Fibroblast of skin of right quadriceps (primary cell): ENCODE results near the gene CFAP57.

ENCODE experiments used
- DNase-seq: peaks from one replicate; pipeline ENCODE4 v3.0.0-alpha.2; 2013

Gene CFAP57

DNA sequence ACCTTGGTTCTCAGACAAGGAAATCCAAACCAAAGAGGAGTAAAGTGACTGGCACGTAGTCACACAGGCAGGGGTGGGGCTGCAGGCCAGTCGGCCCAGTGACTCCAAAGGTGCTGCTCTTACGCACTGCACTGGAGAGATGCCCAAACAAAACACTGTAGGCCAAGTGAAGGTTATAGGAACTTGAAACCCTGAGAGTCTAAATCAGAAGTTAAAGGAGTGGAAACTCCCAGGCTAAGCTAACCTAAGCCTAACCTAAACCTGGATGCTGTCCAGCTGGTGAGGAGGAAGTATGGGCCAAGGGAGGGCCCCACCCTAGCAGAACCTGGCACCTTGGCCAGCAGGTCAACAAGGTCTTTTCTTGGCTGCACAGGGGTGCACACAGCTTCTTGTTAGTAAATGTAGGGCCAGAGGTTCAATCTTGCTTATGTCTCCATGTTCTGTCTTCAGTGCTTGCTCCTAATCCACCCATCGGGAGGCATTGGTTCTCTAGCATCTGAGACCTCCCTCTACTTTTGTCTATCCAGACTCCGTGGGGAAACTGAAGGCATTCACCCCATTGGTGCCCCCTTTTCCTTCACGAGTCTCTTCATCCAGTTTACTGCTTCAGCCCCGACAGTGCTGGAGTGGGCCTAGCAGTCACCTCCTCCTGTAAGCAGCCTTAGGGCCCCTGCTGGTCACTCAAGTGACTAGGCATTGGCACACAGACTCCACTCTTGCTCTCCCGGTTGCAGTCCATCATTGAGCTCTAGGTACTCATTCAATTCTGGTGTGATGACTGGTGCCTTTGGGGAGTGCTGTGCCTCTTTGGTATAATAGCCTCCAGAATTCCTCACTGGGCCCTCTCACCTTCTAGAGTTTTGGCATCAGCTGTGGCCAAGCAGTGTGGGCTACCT lies 84.8 kb downstream of the CFAP57 start:
- DNase-seq: no peak

DNA sequence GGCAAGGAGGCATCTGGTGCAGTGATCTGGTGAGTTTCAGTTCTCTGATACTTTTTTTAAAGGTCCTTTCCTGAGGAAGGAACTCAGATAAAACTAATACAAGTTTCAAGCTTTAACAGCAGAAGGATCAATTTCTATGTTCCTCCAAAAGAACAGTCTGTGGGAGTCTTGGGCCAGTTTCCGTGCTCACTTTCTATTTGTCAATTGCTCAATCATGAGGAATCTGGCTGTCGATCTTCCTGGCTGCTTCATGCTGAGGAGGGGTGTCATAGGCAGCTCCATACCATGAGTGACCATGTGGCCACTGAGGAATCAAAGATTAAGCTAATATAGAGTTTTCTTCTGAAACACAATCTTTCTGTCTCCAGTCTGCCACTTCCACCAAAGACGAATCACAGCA lies 86.2 kb downstream of the CFAP57 start:
- no peak for DNase-seq

DNA sequence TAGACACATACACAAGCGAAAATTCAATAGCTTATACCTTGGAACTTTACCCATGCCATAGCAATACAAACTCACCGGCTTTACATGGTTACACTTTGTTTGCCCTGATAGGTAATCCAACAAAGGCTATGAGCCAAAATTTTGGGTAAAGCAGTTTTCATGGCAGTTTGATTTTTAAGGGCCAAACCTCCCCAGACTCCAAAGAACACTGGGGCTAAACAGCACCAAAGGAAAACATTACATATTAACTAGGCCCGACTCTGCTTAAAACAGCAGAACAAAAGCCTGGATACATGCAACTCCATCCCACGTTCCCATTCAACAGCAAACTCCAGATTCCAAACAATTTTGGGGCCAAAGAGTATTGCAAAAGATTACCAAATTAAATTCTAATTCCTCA lies 93.3 kb downstream of the CFAP57 start:
- DNase-seq: no peak

DNA sequence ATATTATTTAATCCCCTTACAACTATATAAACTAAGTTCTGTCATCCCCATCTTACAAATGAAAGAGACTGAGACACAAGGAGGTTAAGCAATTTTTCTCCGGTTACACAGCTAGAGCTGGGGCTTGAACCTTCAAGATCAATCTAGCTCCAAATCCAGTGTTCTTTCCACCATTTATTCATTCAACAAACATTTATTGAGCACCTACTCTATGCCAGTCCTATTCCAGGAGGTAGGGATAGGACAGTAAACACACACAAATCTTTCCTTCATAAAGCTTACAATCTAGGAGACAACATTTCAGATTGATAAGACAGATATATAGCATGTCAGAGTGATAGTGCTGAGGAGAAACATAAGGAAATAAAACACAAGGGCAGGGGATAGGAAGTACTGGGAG lies 94.8 kb downstream of the CFAP57 start:
- DNase-seq: no peak

DNA sequence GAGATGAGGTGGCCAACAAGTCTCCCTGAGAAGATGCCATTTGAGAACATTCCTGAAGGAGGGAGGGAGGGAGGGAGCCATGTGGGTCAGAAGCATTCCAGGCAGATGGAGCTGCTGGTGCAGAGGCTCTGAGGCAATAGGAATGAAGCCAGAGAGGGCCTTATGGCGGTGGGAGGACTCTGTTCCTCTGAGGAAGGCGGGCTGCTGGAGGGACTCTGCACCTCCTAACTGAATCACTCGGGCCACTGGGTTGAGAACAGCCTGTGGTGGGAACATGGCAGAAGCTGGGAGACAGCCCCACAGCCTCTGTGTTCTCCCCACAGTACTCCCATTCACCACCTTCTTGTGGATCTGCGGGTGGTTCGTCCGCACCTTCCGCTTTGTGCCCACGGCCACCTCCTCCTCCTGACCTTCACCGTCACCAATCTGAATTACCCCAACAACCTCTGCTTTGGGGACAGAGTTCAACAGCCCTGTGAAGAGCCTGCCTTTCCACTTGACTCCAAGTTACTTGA lies 95.2 kb downstream of the CFAP57 start:
- DNase-seq: peak; percentile 71

DNA sequence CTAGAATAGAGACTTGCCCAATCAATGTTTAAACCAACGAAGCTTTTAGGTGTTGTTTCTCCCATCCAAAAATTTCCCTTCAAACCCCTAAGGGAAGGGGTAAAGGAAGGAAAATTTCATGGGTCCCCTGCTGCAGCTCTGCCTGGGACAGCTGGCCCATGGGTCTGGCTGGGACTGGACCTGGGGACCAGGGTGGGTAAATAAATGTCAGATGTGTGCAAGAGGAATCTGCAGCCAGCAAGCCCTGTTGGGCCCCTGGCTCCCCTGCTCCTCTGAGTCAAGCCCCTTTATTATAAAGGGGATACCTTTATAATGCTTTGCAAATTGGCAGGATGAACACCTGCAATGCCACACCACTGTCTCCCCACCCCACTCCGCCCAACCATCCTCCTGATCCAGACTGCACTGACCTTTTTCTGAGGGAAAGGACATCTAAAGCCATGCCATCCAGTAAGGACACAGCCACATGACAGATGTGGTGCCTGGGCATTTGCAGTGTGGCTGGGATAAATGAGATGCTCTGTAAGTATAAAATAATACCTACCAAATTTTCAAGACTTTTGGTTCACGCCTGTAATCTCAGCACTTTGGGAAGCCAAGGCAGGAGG lies 95.8 kb downstream of the CFAP57 start:
- no peak for DNase-seq

DNA sequence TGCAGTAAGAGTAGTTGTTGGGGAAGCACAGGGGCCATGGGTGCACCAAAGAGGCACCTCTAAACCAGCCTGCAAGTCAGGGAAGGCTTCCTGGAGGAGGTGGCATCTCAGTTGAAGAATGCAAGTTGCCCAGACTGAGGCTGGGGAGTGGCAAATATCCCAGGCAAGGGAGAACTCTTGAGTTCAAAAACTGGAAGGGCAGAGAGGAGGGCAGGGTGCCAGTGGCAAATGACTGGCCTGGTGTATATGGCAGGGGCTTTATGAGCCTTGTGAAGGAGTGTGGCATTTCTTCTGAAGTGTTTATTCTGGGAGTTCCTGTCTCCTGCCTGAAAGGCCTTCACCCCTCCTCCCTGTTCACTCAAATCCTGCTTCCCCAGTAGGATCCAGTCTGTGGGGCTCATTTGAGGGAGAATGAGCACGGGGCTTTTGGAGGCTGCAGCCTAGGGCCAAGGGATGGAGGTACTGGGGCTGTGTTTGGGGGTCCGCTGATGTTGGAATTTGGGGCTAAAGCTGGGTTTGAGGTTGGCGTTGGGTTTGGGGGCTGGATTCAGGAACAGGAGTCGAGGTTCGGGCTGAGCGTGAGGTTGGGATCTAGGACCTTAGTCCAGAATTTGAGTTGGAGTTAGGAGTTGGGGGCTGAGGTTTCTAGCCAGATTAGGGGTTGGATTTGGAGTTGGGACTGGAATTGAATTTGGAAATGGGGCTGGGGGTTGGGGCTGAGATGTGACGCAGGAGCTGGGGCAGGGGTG lies 97.7 kb downstream of the CFAP57 start, which contains the start of gene TMEM125:
TSS of gene TMEM125 (plus strand) at position 357 of the 749 bp plus-strand sequence. CDS start 2,740 bp downstream, outside the sequence.
- DNase-seq: no peak

DNA sequence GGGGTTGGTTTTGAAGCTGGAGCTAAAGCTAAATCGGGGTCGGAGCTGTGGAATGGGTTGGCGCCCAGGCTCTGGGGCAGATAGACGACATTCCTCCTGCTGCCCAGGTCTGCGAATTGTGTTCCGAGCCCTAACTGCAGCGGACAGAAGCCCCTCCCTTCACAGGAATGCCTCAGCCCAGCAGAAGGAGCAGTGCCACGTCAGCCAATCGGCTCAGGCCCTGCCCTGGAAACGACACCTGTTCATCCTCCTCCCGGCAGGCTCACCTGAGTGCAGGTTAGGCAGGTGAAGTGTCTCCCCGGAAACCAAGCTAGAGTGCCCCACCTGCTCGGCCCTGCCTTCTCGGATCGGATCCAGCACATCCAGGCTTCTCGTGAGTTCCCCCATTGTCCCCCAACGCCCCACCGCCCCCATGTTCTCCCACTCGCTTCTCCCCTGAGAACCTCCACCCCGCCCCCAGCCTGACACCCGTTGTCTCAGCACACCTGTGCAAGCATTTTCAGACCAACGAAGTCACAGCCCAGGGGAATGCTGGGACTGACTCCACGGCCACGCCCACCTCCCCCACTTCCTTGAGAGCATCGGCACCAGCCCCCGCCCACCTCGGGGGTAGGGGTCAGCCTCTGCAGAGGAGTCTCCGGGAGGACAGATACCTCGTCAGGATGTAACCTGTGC lies 98.4 kb downstream of the CFAP57 start:
- DNase-seq: no peak

DNA sequence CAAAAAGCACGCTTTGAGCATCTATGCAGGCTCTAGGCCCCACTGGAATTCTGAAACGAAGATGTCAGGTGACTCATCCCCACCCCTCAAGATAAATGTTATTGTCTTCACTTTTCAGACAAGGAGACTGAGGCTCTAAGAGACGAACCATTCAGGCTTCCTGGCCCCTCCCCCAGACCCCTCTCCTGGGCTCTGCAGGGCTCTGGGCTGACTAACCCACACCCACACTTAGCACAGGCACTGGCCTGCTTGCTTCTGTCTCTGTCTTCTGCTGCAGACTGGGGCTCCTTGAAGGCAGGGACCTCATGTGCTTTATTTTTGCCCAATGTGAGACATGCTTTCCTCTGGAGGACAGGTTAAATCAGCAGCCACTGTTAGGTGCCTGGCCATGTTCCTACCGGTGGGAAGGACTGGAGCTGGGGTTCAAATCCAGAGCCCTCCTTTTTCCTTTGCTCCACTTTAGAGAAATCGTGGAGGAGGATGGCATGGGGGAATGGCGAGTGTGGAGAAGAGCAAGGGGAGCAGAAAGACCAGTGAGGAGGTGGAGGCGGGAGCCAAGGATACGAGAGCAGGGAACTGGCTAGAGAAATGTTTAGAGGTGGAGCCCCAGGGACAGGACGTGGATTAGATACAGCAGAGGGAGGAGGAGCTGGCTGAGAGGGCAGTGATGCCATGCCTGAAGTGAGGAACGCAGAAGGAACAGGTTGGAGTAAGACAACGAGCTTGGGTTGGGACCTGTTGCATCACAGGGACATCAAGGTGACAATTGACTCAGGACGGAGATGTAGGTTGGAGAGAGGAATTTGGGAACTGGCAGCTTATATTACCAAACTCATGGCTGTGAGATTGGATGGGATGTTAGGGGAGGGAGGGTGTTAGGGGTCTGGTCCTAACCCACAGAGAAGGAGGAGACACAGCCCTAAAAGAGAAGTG lies 99.3 kb downstream of the CFAP57 start:
- DNase-seq: peak; percentile 21

DNA sequence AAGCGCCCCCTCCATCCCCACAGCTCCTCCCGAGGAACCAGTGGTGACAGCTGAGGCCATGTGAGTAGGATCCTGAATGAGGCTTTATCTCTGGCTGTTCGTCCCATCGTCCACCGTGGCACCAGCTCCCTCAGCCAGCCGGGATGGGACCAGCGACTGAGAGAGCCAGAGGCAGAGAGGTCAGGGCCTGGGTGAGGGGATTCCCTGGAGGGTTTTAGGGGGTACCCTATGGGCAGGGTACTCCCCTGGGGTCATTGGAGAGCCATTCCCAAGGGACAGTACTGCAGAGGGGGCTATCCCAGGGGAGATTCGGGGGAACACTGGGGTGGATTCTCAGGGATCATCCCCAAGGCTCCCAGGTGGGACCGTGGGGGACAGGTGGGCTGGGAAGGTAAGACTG lies 100.0 kb downstream of the CFAP57 start:
- no peak for DNase-seq

DNA sequence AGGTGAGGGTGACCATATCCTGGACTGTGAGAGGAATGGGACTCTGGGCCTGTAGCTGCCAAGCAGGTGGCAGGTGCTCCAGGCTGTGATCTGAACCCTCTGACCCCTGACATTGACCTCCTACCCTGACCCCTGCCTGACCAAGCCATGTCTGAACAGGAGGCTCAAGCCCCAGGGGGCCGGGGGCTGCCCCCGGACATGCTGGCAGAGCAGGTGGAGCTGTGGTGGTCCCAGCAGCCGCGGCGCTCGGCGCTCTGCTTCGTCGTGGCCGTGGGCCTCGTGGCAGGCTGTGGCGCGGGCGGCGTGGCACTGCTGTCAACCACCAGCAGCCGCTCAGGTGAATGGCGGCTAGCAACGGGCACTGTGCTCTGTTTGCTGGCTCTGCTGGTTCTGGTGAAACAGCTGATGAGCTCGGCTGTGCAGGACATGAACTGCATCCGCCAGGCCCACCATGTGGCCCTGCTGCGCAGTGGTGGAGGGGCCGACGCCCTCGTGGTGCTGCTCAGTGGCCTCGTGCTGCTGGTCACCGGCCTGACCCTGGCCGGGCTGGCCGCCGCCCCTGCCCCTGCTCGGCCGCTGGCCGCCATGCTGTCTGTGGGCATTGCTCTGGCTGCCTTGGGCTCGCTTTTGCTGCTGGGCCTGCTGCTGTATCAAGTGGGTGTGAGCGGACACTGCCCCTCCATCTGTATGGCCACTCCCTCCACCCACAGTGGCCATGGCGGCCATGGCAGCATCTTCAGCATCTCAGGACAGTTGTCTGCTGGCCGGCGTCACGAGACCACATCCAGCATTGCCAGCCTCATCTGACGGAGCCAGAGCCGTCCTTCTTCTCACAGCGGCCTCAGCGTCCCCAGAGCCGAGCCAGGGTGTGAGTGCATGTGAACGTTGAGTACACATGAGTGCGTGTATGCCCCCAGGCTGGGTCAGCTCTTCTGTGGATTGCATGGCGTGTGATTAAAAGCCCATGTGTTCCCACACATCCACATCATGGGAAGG lies 100.7 kb downstream of the CFAP57 start:
- no peak for DNase-seq

DNA sequence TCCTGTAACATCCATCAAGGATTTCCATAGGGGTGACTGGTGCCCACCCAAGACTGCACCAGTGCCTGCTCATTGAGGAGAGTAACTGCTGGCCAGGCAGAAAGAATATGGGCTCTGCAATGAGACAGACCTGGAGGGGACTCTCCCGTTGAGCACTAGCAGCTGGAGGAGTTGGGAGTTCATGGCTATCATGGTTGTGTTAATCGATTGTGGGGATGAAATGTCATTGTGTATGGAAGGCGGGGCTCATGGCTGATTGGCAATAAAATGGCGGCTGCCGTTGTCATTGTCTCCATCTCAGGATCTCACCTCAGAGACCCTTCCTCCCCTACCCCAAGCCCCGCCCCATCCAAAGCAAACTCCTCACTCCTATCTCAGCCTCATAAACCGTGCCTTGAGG lies 101.6 kb downstream of the CFAP57 start:
- DNase-seq: no peak

DNA sequence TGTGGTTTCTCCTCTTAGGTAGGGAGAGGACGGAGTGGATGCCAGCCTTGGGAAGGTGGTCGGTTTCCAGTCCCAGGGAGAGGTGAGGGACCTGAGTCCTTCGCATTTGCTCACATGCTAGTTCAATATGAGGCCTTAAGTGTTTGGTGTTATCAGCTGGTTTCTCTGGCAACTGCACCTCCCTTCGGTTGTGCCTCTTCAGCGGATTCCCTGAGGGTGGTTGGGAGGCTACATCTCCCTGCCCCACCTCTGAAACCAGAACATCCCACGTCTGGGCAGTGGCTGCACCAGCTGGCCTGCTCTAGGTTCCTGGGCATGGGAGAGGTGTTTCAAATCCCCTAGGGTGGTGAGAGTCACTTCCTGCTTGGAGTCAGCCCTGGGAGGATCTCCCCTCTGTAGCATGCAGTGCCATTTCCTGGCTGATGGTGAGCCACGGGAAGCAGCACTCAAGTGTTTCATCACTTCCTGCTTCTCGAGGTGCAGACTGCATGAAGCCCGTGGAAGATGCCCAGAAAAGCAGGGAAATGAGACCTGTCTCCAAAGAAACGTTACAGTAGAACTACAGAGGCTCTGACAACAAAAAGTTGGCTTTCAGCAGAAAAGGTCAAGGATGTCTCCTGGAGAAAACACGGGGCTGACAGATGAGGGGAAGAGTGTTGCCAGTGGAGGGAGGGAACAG lies 102.1 kb downstream of the CFAP57 start:
- DNase-seq: peak; percentile 60

DNA sequence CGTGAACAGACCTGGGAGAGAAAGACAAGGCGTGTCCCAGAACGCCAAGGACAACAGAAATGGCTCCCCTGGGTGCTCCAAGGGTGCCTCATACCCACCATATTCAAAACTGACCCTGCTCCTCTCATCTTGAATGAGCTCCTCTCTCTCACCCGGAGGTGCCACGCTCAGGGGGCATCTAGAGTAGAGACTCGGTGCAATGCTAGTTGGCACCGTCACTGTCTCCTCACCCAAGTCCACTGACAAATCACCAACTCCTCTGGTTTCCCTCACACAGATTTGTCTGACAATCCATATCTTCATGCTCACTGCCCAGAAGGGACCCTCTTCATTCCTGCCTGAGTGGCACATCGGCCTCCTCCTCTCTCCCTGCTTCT lies 102.7 kb downstream of the CFAP57 start:
- DNase-seq: no peak

DNA sequence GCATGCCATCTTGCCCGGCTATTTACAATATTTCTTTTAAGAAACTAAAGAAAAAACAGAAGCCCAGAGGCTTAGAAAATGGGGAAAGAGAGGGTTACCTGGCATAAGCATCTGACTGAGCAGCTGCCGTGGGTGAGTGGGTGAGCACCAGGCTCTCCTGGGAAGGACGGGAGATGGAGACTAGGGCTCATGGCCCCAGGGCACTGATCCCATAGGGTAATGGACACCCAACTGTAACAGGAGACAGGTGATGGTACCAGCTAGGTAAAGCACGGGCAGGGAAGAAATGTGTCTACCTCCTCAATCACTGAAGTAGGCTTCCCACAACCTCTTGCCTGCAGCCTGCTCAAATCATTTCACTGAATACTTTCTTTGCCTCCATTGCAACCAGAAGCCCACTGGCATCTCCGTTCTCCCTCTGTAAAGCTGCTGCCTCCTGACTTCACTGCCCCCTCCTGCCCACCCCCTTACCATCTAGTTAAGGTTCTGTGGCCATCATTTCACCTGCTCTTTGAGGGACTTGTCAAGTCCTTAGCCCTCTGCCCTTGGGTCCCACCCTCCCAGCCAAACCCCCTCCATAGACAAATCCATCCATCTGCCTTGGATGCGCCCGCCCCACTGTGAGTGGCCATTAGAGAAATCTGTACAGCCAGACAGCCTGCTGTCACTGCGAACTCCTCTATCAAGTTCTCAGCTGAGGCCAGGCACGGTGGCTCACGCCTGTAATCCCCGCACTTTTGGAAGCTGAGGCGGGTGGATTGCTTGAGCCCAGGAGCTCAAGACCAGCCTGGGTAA lies 103.9 kb downstream of the CFAP57 start:
- DNase-seq: no peak

DNA sequence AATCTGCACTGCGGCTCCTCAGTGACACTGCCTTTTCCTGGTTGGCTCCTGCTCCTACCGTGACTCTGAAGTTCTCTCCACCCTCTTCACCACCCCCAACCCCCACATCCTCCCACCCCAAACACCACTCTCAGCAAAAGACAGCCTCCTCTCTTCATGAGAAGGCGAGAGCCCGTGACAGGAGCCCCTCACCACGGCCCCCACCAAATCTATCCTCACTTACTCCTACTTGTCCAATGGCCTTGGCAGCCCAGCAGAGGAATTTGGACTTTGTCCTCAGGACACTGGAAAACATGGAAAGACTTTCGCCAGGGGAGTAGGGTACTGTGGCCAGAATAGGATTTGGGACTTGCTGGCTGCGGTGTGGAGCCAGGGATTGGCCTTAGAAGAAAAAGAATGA lies 104.5 kb downstream of the CFAP57 start:
- no peak for DNase-seq

DNA sequence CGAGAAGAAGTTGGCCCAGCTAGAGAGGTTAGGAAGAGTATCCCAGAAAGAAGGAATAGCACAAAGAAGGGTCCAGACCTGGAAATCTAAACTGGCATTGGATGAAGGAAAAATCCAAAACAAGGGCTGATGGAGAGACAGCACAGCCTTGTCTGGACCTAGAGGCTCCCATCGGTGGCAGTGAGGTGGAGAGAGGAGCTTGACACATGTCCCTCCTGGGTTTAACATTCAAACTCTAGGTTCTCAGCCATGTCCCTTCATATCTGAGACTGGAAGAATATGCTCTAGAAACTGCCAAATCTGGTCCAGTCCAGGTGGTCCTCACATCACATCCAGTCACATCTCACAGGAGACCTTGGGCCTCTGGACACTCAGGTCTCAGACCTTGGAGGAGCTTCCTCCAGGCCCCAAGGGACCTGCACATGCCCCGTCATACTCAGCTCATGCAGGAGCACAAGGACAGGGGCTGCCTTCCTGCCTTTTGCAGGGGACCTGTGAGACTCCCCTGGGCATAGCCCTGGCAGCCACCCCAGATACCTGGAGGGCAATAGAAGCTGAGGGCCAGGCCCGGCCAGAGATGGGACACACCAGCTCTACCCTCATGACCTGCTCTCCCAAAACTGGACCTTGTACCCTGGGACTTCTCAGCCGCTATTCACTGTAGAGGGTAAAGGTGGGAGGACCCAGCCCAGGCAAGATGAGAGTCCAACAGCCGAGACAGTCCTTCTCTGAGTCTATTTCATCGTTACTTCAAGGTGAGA lies 105.2 kb downstream of the CFAP57 start:
- no peak for DNase-seq

DNA sequence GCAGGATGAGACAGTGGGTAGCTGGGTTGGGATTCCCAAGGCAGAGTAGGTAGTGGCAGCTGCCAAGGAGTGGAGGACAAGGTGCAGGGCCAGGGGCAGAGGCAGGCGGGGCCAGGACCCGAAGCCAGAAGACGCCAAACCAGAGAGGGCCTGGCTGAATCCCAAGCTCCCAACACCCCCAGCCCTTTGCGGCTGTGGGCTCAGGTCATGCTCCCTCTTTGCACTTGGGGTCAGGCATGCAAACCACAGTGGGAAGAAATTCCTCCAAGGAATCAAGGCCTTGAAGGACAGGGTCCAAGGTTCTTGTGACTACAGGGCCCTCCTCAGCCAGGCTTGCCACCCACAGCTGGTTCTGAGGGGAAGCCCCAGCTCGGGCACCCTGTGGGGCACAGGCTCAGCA lies 107.0 kb downstream of the CFAP57 start:
- no peak for DNase-seq
